MM.1S (cell line): ENCODE results near the gene OR2A2.

ENCODE experiments used
- DNase-seq: peaks from one replicate; pipeline ENCODE4 v3.0.0-alpha.2; 2015
- H2AFZ ChIP-seq: fragments of 300-600 bp; sonication (generic); 2 replicates; pipeline ENCODE4 v1.6.0; 2016; ENCODE audit warnings: antibody characterized with exemption, low read length
- H3F3A ChIP-seq: fragments of 300-600 bp; sonication (generic); 2 replicates; pipeline ENCODE4 v1.6.1; 2016; ENCODE audit warnings: mild to moderate bottlenecking, antibody characterized with exemption, low read length, moderate library complexity, mixed read lengths; ENCODE audit not compliant: insufficient read depth
- H3K27ac ChIP-seq: fragments of 300-600 bp; sonication (generic); 2 replicates; pipeline ENCODE4 v1.5.1; 2016; ENCODE audit warnings: mild to moderate bottlenecking, low read length
- H3K27me3 ChIP-seq: fragments of 300-600 bp; sonication (generic); replicated peaks from 2 replicates; pipeline ENCODE4 v1.6.0; 2016; ENCODE audit warnings: low read length; ENCODE audit not compliant: insufficient read depth
- H3K36me3 ChIP-seq: fragments of 300-600 bp; sonication (generic); replicated peaks from 2 replicates; pipeline ENCODE4 v1.6.1; 2016; ENCODE audit warnings: mild to moderate bottlenecking, low read length, mixed read lengths; ENCODE audit not compliant: insufficient read depth
- H3K4me1 ChIP-seq: fragments of 300-600 bp; sonication (generic); 2 replicates; pipeline ENCODE4 v1.6.1; 2016; ENCODE audit warnings: low read length, mixed read lengths
- H3K4me2 ChIP-seq: fragments of 300-600 bp; sonication (generic); 2 replicates; pipeline ENCODE4 v1.6.0; 2016; ENCODE audit warnings: low read depth, low read length
- H3K4me3 ChIP-seq: fragments of 300-600 bp; sonication (generic); 2 replicates; pipeline ENCODE4 v1.5.1; 2016; ENCODE audit warnings: low read length, mixed read lengths
- H3K79me2 ChIP-seq: fragments of 300-600 bp; sonication (generic); 2 replicates; pipeline ENCODE4 v1.6.1; 2016; ENCODE audit warnings: mixed run types, low read length, mixed read lengths
- H3K9ac ChIP-seq: fragments of 300-600 bp; sonication (generic); 2 replicates; pipeline ENCODE4 v1.6.1; 2016; ENCODE audit warnings: low read length, mixed read lengths
- H3K9me2 ChIP-seq: fragments of 300-600 bp; sonication (generic); replicated peaks from 2 replicates; pipeline ENCODE4 v1.6.1; 2016; ENCODE audit warnings: mild to moderate bottlenecking, low read length, mixed read lengths; ENCODE audit not compliant: insufficient read depth
- H3K9me3 ChIP-seq: fragments of 300-600 bp; sonication (generic); replicated peaks from 2 replicates; pipeline ENCODE4 v1.6.1; 2016; ENCODE audit warnings: mild to moderate bottlenecking, low read length, mixed read lengths; ENCODE audit not compliant: insufficient read depth
- H4K20me1 ChIP-seq: fragments of 300-600 bp; sonication (generic); 2 replicates; pipeline ENCODE4 v1.6.1; 2016; ENCODE audit warnings: mild to moderate bottlenecking, low read length, moderate library complexity, mixed read lengths; ENCODE audit not compliant: insufficient read depth
- CTCF ChIP-seq: fragments of 300-600 bp; sonication (generic); IDR thresholded peaks from 2 replicates; pipeline ENCODE4 v1.5.1; 2016; ENCODE audit warnings: antibody characterized with exemption, low read length, mixed read lengths
- EZH2 ChIP-seq: fragments of 300-600 bp; sonication (generic); optimal IDR thresholded peaks from 2 replicates; pipeline ENCODE3; 2017; ENCODE audit warnings: low read depth, mild to moderate bottlenecking, antibody characterized with exemption, low read length, mixed read lengths
- EZH2phosphoT487 ChIP-seq: fragments of 300-600 bp; sonication (generic); IDR thresholded peaks from 2 replicates; pipeline ENCODE4 v1.6.1; 2018; ENCODE audit warnings: antibody characterized with exemption, low read length

Gene OR2A2

GRCh38 chr7:144069953-144070352 lies 39.4 kb upstream of the OR2A2 start:
- H3K4me3 ChIP-seq = no peak overlapping the region
- H3K9me2 ChIP-seq = no peaks in the 10 kb centered on the region
- H3K4me2 ChIP-seq = no peak overlapping the region
- H3K9me3 ChIP-seq = no peaks in the 10 kb centered on the region
- no peak overlapping the region for H2AFZ ChIP-seq
- no peak overlapping the region for H3K9ac ChIP-seq
- H3F3A ChIP-seq = no peaks in the 10 kb centered on the region
- no peak for TF ChIP-seq EZH2phosphoT487
- TF ChIP-seq EZH2 = no peak
- TF ChIP-seq CTCF = no peak
- DNase-seq = no peak
- no peaks in the 10 kb centered on the region for H3K79me2 ChIP-seq
- H4K20me1 ChIP-seq = no peaks in the 10 kb centered on the region
- no peaks in the 10 kb centered on the region for H3K27me3 ChIP-seq
- no peak overlapping the region for H3K27ac ChIP-seq
- no peaks in the 10 kb centered on the region for H3K36me3 ChIP-seq
- no peaks in the 10 kb centered on the region for H3K4me1 ChIP-seq

GRCh38 chr7:144074374-144074773 lies 35.0 kb upstream of the OR2A2 start:
- Histone ChIP-seq H3K36me3 (no peaks in the 10 kb centered on the region), H3K9ac (no peak overlapping the region), H3K4me3 (no peak overlapping the region), H3F3A (no peaks in the 10 kb centered on the region), H4K20me1 (no peaks in the 10 kb centered on the region), H3K9me2 (no peaks in the 10 kb centered on the region), H2AFZ (no peak overlapping the region), H3K9me3 (no peaks in the 10 kb centered on the region), H3K27ac (no peak overlapping the region), H3K79me2 (no peaks in the 10 kb centered on the region), H3K4me2 (no peak overlapping the region), H3K4me1 (no peaks in the 10 kb centered on the region), H3K27me3 (no peaks in the 10 kb centered on the region)
- no peak for TF ChIP-seq EZH2phosphoT487
- no peak for TF ChIP-seq CTCF
- TF ChIP-seq EZH2 = no peak
- no peak for DNase-seq

GRCh38 chr7:144085978-144086377 lies 23.4 kb upstream of the OR2A2 start, which contains the start of gene OR2A12:
Gene OR2A12, plus strand, starts transcription at chr7:144086278. Its CDS starts 8,830 bp downstream, at chr7:144095108.
- no peak within 1 kb of the TSS for H2AFZ ChIP-seq

More at GRCh38 chr7:144085978-144086377, 23.4 kb upstream of the OR2A2 start, which contains the start of gene OR2A12:
- Histone ChIP-seq H3K4me1 (no peaks in the 10 kb centered on the region), H3K4me2 (no peak within 1 kb of the TSS), H3K27me3 (no peaks in the 10 kb centered on the region), H3F3A (no peaks in the 10 kb centered on the region), H3K79me2 (no peaks in the 10 kb centered on the region), H3K9ac (no peak within 1 kb of the TSS), H3K36me3 (no peaks in the 10 kb centered on the region), H3K9me3 (no peaks in the 10 kb centered on the region), H3K27ac (no peak within 1 kb of the TSS), H3K9me2 (no peaks in the 10 kb centered on the region), H4K20me1 (no peaks in the 10 kb centered on the region), H3K4me3 (no peak within 1 kb of the TSS)
- DNase-seq = no peak
- TF ChIP-seq EZH2 = no peak
- no peak for TF ChIP-seq EZH2phosphoT487
- no peak for TF ChIP-seq CTCF
